ENCODE results near the gene FAM120A. TPM values are rescaled to one million over a fixed set of nuclear protein-coding genes. Genes with fewer than 3 reads are reported as not detected.

The FAM120A gene
- total and polyA plus RNA-seq, 2 of the 13 experiments (the other 11 are each of a cell fraction or from before 2014, with no cell fraction given), result 41.3 to 44.4 TPM

GRCh38 chr9:93591301-93592007 lies 140.0 kb downstream of the FAM120A start (continued):
- TF ChIP-seq ZNF724P (CRISPR knock-in tag; IDR thresholded peaks at IDR 0.05; ENCODE audit: borderline replicate concordance) (no peak), ZHX1 (CRISPR knock-in tag; IDR thresholded peaks at IDR 0.05; ENCODE audit: low read depth) (no peak), TP53 (CRISPR knock-in tag; conservative IDR thresholded peaks at IDR 0.05) (no peak)

- no peak overlapping the region for H3K9ac ChIP-seq (ENCODE audit: insufficient read depth, low read depth, low read length)
- FAIRE-seq, result no peak
- no peak overlapping the region for H2AFZ ChIP-seq (ENCODE audit: low read length)
- no peak overlapping the region for H3K27ac ChIP-seq (ENCODE audit: extremely low read length, insufficient read depth, low read length)
- DNase-seq (ENCODE audit: low spot score), result no peak
- no peak for ATAC-seq
- no TSS peak for BruUV-seq (replicated peaks)
- H3K27me3 ChIP-seq (ENCODE audit: control insufficient read depth in 1 of 2, insufficient read depth in 2 of 2, low read length in 2 of 2), result no peaks in the 10 kb centered on the region
- intact Hi-C loops (cut with micrococcal nuclease; ENCODE audit: unreplicated experiment), result no loop called here
- TF ChIP-seq RFX5 (IDR thresholded peaks at IDR 0.05; ENCODE audit: low read depth, low read length) (peak; percentile 62; the same call in 1 of the 2 replicates), TRIM24 (CRISPR knock-in tag; IDR thresholded peaks at IDR 0.05) (no peak), MEF2D (CRISPR knock-in tag; IDR thresholded peaks at IDR 0.05) (0 out of 2 replicates have a peak, but pooled peaks have one; percentile 18)
- H3K36me3 ChIP-seq (replicated peaks in 1 of 2; ENCODE audit: control insufficient read depth in 1 of 2, insufficient read depth in 2 of 2, low read length in 2 of 2), result no peaks in the 10 kb centered on the region
- WGBS (ENCODE audit: low lambda C conversion rate), result 79% methylated on average over 8 of the region's 8 CpGs
- no peak overlapping the region for H3K4me3 ChIP-seq (replicated peaks in 1 of 3; ENCODE audit: insufficient read depth in 1 of 3, low read depth in 2 of 3, low read length in 3 of 3)
- peaks cover 57% of the 10 kb centered on the region for H3K4me1 ChIP-seq (ENCODE audit: insufficient read depth, low read length)
- peaks cover 23% of the 10 kb centered on the region for H3K79me2 ChIP-seq (ENCODE audit: insufficient read depth, low read length)
- POLR2A ChIA-PET, result interaction anchor here (0.9 kb wide), 1 partner anchor 10 kb away, joined by 5 read pairs; no protein-coding TSS in a partner anchor
- no peaks in the 10 kb centered on the region; the same call in 1 of the 2 replicates for H4K20me1 ChIP-seq (ENCODE audit: insufficient read depth, low read length)
- no peaks in the 10 kb centered on the region for H3K9me3 ChIP-seq (ENCODE audit: low read length)
- in situ Hi-C loops (cut with HindIII; ENCODE audit: extremely low pct_ligation_motif_present, low pct_unique_long_range_greater_than_20kb), result no loop called here
- CTCF ChIA-PET (ENCODE audit: low intra/inter-chr PET ratio, low total read pairs), result interaction anchor here (1.5 kb wide), 1 partner anchor 26 kb away, joined by 7 read pairs; no protein-coding TSS in a partner anchor
- H3K4me2 ChIP-seq (ENCODE audit: low read depth, low read length), result no peak overlapping the region
These were observed 140.6 kb downstream of the FAM120A start for GRCh38 chr9:93592008-93592642.

Data from HepG2 (cell line).